ENCODE measurements around the gene MTMR10. TPM values are rescaled to one million over a fixed set of nuclear protein-coding genes. Genes with fewer than 3 reads are reported as not detected.
A peak's percentile ranks its signal among the peaks of the same experiment; 100 is the strongest.

The MTMR10 gene
- total and polyA plus RNA-seq, 2 experiments from 2014 or later, result 4.3 to 11.3 TPM

DNA sequence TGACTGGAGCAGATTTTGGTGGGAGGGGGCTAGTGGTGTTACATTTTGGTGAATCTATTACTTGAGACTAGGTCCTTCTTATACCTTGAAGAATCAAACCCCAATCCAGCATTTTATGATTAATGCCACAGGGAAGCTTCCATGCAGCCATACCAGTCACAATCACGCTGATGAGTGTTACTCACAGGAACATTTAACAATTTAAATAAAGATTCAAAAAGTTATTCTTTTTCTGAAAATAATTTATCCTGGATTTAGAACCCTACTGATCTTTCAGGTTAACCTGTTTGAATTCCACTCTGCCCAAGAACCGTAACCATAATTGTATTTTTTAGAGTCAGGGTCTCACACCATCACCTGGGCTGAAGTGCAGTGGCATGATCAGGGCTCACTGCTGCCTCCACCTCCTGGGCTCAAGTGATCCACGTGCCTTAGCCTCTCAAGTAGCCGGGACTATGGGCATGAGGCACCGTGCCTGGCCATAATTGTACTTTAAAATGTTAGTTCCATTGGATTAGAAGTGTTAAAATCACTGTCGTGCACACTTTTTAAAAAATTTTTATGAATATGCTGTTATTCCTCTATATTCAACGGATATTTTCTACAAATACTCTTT lies 929 bp upstream of the MTMR10 start:
- Histone ChIP-seq H3K79me2 (replicated peaks; ENCODE audit: insufficient read depth) (peaks cover 12% of the 10 kb centered on the region), H3K4me1 (ENCODE audit: insufficient read depth) (peaks cover 15% of the 10 kb centered on the region), H3K27me3 (ENCODE audit: insufficient read depth) (no peaks in the 10 kb centered on the region), H3K9me2 (ENCODE audit: insufficient read depth) (no peaks in the 10 kb centered on the region), H3K4me2 (peak overlapping the region; percentile 88), H3K36me3 (ENCODE audit: insufficient read depth) (no peaks in the 10 kb centered on the region), H3K4me3 (peak overlapping the region; percentile 68), H4K20me1 (replicated peaks; ENCODE audit: insufficient read depth) (no peaks in the 10 kb centered on the region; the same call in 1 of the 2 replicates), H3K27ac (ENCODE audit: low read depth) (peak overlapping the region; percentile 74), H3F3A (replicated peaks; ENCODE audit: low read depth) (peaks cover 4% of the 10 kb centered on the region; the same call in 1 of the 2 replicates), H2AFZ (peak overlapping the region; percentile 97)
- Mint-ChIP-seq H3K36me3 (ENCODE audit: low read depth) (peaks cover 5% of the 10 kb centered on the region; the same call in 2 of the 3 replicates), H3K27ac (peak overlapping the region; percentile 76; the same call in 1 of the 2 replicates), H3K4me1 (peaks cover 18% of the 10 kb centered on the region), H3K4me3 (peak overlapping the region; percentile 86), H3K9me3 (no peaks in the 10 kb centered on the region; the same call in 2 of the 3 replicates), H3K27me3 (ENCODE audit: insufficient read depth, low read depth, poor library complexity) (peaks cover 7% of the 10 kb centered on the region)
- no peak for DNase-seq (ENCODE audit: low spot score)
- TF ChIP-seq, protein P1, sequence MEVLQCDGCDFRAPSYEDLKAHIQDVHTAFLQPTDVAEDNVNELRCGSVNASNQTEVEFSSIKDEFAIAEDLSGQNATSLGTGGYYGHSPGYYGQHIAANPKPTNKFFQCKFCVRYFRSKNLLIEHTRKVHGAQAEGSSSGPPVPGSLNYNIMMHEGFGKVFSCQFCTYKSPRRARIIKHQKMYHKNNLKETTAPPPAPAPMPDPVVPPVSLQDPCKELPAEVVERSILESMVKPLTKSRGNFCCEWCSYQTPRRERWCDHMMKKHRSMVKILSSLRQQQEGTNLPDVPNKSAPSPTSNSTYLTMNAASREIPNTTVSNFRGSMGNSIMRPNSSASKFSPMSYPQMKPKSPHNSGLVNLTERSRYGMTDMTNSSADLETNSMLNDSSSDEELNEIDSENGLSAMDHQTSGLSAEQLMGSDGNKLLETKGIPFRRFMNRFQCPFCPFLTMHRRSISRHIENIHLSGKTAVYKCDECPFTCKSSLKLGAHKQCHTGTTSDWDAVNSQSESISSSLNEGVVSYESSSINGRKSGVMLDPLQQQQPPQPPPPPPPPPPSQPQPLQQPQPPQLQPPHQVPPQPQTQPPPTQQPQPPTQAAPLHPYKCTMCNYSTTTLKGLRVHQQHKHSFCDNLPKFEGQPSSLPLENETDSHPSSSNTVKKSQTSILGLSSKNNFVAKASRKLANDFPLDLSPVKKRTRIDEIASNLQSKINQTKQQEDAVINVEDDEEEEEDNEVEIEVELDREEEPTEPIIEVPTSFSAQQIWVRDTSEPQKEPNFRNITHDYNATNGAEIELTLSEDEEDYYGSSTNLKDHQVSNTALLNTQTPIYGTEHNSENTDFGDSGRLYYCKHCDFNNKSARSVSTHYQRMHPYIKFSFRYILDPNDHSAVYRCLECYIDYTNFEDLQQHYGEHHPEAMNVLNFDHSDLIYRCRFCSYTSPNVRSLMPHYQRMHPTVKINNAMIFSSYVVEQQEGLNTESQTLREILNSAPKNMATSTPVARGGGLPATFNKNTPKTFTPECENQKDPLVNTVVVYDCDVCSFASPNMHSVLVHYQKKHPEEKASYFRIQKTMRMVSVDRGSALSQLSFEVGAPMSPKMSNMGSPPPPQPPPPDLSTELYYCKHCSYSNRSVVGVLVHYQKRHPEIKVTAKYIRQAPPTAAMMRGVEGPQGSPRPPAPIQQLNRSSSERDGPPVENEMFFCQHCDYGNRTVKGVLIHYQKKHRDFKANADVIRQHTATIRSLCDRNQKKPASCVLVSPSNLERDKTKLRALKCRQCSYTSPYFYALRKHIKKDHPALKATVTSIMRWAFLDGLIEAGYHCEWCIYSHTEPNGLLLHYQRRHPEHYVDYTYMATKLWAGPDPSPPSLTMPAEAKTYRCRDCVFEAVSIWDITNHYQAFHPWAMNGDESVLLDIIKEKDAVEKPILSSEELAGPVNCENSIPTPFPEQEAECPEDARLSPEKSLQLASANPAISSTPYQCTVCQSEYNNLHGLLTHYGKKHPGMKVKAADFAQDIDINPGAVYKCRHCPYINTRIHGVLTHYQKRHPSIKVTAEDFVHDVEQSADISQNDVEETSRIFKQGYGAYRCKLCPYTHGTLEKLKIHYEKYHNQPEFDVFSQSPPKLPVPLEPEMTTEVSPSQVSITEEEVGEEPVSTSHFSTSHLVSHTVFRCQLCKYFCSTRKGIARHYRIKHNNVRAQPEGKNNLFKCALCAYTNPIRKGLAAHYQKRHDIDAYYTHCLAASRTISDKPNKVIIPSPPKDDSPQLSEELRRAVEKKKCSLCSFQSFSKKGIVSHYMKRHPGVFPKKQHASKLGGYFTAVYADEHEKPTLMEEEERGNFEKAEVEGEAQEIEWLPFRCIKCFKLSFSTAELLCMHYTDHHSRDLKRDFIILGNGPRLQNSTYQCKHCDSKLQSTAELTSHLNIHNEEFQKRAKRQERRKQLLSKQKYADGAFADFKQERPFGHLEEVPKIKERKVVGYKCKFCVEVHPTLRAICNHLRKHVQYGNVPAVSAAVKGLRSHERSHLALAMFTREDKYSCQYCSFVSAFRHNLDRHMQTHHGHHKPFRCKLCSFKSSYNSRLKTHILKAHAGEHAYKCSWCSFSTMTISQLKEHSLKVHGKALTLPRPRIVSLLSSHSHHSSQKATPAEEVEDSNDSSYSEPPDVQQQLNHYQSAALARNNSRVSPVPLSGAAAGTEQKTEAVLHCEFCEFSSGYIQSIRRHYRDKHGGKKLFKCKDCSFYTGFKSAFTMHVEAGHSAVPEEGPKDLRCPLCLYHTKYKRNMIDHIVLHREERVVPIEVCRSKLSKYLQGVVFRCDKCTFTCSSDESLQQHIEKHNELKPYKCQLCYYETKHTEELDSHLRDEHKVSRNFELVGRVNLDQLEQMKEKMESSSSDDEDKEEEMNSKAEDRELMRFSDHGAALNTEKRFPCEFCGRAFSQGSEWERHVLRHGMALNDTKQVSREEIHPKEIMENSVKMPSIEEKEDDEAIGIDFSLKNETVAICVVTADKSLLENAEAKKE (CRISPR knock-in tag; IDR thresholded peaks at IDR 0.05), result no peak
- TF ChIP-seq, protein P2, sequence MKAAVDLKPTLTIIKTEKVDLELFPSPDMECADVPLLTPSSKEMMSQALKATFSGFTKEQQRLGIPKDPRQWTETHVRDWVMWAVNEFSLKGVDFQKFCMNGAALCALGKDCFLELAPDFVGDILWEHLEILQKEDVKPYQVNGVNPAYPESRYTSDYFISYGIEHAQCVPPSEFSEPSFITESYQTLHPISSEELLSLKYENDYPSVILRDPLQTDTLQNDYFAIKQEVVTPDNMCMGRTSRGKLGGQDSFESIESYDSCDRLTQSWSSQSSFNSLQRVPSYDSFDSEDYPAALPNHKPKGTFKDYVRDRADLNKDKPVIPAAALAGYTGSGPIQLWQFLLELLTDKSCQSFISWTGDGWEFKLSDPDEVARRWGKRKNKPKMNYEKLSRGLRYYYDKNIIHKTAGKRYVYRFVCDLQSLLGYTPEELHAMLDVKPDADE (IDR thresholded peaks at IDR 0.05), result no peak
- TF ChIP-seq EZH2phosphoT487 (IDR thresholded peaks at IDR 0.05; ENCODE audit: unreplicated experiment) (no peak), STAT1 (IDR thresholded peaks at IDR 0.05; ENCODE audit: unreplicated experiment) (no peak), ZNF331 (CRISPR knock-in tag; IDR thresholded peaks at IDR 0.05; ENCODE audit: low read depth) (no peak), JUNB (IDR thresholded peaks at IDR 0.05; ENCODE audit: unreplicated experiment) (no peak), NANOG (IDR thresholded peaks at IDR 0.05; ENCODE audit: borderline replicate concordance) (no peak), EZH2 (IDR thresholded peaks at IDR 0.05; ENCODE audit: low read depth, unreplicated experiment) (no peak), ZNF114 (CRISPR knock-in tag; IDR thresholded peaks at IDR 0.05) (no peak), POLR2AphosphoS5 (IDR thresholded peaks at IDR 0.05; ENCODE audit: low read depth) (no peak), CREB1 (CRISPR knock-in tag; IDR thresholded peaks at IDR 0.05; ENCODE audit: low read depth) (no peak)
- TF ChIP-seq, protein P3, sequence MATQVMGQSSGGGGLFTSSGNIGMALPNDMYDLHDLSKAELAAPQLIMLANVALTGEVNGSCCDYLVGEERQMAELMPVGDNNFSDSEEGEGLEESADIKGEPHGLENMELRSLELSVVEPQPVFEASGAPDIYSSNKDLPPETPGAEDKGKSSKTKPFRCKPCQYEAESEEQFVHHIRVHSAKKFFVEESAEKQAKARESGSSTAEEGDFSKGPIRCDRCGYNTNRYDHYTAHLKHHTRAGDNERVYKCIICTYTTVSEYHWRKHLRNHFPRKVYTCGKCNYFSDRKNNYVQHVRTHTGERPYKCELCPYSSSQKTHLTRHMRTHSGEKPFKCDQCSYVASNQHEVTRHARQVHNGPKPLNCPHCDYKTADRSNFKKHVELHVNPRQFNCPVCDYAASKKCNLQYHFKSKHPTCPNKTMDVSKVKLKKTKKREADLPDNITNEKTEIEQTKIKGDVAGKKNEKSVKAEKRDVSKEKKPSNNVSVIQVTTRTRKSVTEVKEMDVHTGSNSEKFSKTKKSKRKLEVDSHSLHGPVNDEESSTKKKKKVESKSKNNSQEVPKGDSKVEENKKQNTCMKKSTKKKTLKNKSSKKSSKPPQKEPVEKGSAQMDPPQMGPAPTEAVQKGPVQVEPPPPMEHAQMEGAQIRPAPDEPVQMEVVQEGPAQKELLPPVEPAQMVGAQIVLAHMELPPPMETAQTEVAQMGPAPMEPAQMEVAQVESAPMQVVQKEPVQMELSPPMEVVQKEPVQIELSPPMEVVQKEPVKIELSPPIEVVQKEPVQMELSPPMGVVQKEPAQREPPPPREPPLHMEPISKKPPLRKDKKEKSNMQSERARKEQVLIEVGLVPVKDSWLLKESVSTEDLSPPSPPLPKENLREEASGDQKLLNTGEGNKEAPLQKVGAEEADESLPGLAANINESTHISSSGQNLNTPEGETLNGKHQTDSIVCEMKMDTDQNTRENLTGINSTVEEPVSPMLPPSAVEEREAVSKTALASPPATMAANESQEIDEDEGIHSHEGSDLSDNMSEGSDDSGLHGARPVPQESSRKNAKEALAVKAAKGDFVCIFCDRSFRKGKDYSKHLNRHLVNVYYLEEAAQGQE (IDR thresholded peaks at IDR 0.05; ENCODE audit: unreplicated experiment), result no peak
- TF ChIP-seq, protein P4, sequence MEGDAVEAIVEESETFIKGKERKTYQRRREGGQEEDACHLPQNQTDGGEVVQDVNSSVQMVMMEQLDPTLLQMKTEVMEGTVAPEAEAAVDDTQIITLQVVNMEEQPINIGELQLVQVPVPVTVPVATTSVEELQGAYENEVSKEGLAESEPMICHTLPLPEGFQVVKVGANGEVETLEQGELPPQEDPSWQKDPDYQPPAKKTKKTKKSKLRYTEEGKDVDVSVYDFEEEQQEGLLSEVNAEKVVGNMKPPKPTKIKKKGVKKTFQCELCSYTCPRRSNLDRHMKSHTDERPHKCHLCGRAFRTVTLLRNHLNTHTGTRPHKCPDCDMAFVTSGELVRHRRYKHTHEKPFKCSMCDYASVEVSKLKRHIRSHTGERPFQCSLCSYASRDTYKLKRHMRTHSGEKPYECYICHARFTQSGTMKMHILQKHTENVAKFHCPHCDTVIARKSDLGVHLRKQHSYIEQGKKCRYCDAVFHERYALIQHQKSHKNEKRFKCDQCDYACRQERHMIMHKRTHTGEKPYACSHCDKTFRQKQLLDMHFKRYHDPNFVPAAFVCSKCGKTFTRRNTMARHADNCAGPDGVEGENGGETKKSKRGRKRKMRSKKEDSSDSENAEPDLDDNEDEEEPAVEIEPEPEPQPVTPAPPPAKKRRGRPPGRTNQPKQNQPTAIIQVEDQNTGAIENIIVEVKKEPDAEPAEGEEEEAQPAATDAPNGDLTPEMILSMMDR (conservative IDR thresholded peaks at IDR 0.05; ENCODE audit: low read depth in 2 of 2), result no peak; a peak in 1 of 4 replicates
- peak; percentile 16; the same call in 2 of the 3 replicates for ATAC-seq
